T-helper 9 cell (primary cell): Measurements from ENCODE around the gene ZC3H18.
"Not testable (repeated sequence)": the region's sequence is repeated elsewhere in the genome, so short reads cannot be mapped to it uniquely, and the experiment has no call there.

Experiments used
- DNase-seq: peaks from one replicate; pipeline ENCODE4 v3.0.0-alpha.2; 2020

The ZC3H18 gene

DNA sequence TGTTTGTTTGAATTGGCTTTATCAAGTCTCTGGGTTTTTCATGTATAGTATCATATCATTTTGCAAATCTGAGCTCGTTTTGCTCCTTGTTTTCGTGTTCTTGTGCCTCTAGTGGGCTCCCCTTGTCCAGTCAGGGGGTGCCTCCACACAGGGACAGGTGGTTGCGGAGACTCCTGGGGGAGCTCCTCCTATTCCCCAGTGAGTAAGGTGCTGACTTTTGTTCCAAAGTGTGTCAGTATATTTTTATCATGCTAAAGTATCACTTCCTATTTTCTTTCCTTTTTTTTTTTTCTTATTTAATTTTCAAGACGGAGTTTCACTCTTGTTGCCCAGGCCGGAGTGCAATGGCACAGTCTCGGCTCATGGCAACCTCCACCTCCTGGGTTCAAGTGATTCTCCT, 37.9 kb downstream of the ZC3H18 start:
- no peak for DNase-seq

DNA sequence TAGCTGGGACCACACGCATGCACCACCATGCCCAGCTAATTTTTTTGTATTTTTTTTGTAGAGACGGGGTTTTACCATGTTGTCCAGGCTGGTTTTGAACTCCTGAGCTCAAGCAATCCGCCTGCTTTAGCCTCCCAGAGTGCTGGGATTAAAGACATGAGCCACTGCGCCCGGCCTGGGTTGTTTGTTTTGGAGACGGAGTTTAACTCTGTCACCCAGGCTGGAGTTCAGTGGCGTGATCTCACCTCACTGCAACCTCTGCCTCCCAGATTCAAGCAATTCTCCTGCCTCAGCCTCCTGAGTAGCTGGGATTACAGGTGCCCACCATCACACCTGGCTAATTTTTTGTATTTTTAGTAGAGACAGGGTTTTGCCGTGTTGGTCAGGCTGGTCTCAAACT, 39.2 kb downstream of the ZC3H18 start:
- not testable (repeated sequence) for DNase-seq

- DNase-seq = no peak
Observed at GRCh38 chr16:88610080-88610479, 39.9 kb downstream of the ZC3H18 start.

GRCh38 chr16:88610909-88611812, 41.0 kb downstream of the ZC3H18 start:
- no peak for DNase-seq

DNA sequence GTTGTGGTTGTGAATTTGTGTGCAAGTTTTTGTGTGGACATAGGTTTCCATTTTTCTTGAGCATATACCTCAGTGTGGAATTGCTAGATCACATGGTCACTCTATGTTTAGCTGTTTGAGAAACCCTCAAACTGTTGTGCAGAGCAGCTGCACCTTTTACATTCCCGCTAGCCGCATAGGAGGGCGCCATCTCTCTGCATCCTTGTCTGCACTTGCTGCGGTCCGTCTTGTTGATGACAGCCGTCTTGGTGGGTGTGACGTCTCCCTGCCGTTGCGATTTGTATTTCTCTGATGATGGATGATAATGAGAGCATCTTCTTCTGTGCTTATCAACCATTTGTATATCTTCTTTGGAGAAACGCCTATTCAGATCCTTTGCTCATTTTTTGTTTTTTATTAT, 43.1 kb downstream of the ZC3H18 start:
- no peak for DNase-seq

DNA sequence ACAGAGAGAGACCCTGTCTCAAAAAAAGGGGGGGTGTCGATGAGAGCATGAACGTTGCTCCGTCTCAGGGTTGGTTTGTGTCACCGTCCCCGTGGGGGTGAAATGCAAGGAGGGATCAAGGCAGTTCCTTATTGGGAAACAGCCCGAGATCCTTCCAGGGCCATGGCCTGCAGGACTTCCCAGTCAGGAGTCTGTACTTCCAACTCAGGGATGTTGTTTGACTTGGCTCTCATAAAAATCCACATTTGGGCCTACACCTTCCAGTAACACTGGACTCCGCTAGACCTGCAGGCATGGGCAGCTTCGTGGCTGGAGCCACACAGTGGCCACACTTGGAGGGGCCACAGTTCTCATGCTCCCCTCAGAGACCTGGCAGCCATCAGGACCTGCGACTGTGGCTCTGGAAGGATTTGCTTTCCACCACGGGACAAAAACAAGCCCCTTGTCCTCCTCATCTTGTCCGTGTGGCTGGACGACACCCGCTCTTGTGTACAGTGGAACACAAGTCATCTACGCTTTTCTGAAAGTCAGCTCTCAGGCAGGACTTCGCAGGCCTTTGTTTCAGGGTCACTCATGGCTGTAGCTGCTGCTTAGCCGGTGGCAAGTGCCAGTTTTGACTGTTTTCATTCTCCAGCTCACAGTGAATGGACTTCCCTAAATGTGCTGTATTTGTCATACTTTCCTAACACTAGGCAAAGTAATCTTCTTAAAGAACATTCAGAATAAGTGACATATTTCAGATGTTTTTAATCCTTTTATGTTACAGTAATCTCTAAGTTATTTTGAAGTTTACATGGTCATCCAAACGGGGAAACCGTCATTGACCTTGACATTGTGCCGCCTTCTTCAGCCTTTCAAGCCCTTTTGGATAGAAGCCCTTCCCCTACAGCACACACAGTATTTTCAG, 44.0 kb downstream of the ZC3H18 start:
- DNase-seq = no peak

- DNase-seq = no peak
Observed at GRCh38 chr16:88614818-88615580, 44.8 kb downstream of the ZC3H18 start.

GRCh38 chr16:88616320-88616719, 46.1 kb downstream of the ZC3H18 start:
- DNase-seq = no peak

DNA sequence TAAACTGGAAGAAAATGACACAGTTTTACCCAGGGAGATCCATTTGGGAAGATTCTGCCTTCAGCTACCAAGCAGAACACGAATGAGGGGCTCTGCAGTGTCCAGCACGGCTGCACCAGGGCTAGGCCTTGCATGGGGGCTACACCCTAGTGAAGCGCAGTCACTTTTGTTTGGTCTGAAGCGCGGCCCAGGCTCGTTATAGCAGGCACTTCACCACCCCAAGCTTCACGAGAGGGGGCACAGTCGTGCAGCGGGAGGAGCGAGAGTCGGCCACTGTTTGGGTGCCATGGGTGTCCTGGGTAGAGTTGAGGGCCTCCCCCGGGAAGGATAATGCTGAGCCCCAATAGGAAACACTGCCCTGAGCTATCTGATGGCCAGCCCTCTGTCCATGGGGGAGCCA, 46.5 kb downstream of the ZC3H18 start:
- no peak for DNase-seq

DNA sequence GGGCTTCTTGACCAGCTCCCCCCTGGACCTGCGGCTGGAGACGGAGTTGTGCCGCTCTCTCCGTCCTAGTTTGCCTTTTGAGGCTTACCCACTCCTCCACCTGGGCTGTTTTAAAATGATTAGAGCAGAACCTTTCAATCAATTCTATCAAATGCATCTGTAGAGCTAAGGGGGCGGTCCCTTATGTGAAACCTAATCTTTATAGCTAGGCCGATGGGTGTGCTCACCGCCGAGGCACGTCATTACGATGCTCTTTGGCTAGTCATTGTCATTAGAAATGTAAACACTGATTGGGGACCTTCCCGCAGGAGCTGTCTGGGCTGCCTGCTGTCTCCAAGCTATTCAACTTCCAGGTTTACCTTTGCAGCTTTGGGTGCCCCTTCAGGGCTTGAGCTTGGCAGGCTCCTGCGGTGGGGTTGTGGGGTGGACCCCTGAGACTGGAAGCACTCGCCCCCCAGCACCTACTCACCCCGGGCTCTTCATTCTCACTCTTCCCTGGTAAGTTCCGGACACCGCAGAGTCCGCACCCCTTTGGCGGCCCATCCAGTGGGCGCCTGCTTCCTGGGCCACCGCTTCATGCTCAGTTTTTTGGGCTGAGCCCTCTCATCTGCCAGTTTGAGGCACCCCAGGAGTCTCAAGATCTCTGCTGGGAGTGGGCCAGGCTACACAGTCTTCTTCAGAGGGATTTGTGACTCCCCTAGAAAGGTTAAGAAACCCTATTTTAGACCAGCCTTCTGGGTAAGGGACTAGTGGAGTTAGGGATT, 47.2 kb downstream of the ZC3H18 start:
- DNase-seq = no peak

- no peak for DNase-seq
Observed at GRCh38 chr16:88618182-88618955, 48.2 kb downstream of the ZC3H18 start.

- no peak for DNase-seq
Observed at GRCh38 chr16:88618956-88619667, 48.9 kb downstream of the ZC3H18 start.

DNA sequence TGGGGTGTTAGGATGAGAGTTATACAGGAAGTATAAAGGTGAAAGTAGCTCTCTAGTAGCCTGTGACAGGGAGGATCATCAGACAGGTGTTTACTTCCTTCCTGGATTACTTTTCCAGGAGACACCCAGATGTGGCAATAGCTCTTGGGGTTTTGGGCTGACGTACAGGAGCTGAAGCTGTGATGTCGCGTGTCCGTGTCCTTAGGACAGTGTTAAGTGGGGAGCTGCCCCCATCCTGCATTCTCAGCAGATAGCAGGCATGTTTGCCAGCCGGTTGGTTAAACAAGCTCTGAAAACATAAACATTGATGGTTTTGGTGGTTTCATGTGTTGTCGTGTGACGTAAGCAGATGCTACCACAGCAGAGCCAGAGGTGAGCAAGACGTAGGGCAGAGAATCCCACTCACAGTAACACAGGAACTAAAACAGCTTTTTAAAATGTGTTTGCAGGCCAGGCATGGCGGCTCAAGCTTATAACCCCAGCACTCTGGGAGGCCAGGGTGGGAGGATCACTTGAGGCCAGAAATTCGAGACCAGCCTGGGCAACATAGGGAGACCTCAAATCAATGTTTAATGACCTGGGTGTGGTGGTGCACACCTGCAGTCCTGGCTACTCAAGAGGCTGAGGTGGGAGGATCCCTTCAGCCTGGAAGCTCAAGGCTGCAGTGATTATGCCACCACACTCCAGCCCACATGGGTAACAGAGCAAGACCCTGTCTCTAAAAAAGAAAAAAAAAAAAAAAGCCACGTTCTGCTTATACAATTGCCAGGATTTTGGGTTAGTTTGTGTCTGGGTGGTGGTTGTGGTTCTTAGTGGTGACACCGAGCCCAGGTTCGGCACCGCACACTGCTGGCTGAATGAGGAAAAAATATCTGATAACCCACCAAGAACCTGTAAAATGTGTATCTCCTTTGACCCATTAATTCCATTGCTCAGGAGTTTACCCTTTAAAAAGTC, 49.9 kb downstream of the ZC3H18 start:
- DNase-seq = peak; percentile 68

- DNase-seq = no peak
Observed at GRCh38 chr16:88622125-88622524, 51.9 kb downstream of the ZC3H18 start.

- no peak for DNase-seq
Observed at GRCh38 chr16:88622866-88623265, 52.7 kb downstream of the ZC3H18 start.

DNA sequence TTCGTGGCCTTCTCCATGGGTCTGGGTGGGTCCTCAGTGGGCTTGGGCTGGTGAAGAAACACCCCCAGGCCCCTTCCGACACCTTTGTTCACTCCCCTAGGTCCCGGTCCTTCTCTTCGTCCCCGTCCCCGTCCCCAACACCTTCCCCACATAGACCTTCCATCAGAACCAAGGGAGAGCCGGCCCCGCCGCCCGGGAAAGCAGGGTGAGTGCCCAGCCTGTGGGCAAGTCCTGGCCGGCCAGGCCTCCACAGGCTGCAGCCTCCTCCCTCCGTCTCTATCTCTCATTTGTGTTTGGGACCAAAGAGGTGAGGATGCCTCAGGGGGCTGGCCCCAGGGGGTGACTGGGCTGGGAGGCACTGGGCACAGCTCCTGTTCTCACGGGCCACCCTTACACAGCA, 53.7 kb downstream of the ZC3H18 start:
- DNase-seq = no peak

GRCh38 chr16:88624481-88624880, 54.3 kb downstream of the ZC3H18 start:
- DNase-seq = no peak

- DNase-seq = no peak
Observed at GRCh38 chr16:88624977-88625576, 54.9 kb downstream of the ZC3H18 start.

- DNase-seq = no peak
Observed at GRCh38 chr16:88626646-88627045, 56.4 kb downstream of the ZC3H18 start.
